ENCODE data around the gene FEV. TPM values are rescaled to one million over a fixed set of nuclear protein-coding genes. Genes with fewer than 3 reads are reported as not detected.

Gene FEV
- total RNA-seq, 2 experiments from 2014 or later = not detected

- DNase-seq (no peak), ATAC-seq (no peak)
- ChIA-PET CTCF (interaction anchor here (1.3 to 4.9 kb wide), 3 partner anchors 12 to 156 kb away, joined by 3 to 58 read pairs (median 3); partner anchors contain the start of gene FEV), POLR2A (no interaction called here)
- H3K4me1 Mint-ChIP-seq (ENCODE audit: low read depth) = peaks cover 9% of the 10 kb centered on the region
- H3K4me3 Mint-ChIP-seq = no peak overlapping the region
- H3K27ac Mint-ChIP-seq = no peak overlapping the region
- no peaks in the 10 kb centered on the region for H3K9me3 Mint-ChIP-seq (ENCODE audit: insufficient read depth)
- peaks cover 79% of the 10 kb centered on the region for H3K27me3 Mint-ChIP-seq (ENCODE audit: low read depth)
- no peaks in the 10 kb centered on the region for H3K36me3 Mint-ChIP-seq (ENCODE audit: low read depth)
Measured at GRCh38 chr2:218998414-218999002, 13.5 kb upstream of the FEV start.

- Mint-ChIP-seq H3K9me3 (ENCODE audit: insufficient read depth) (no peaks in the 10 kb centered on the region), H3K4me3 (no peak overlapping the region), H3K36me3 (ENCODE audit: low read depth) (no peaks in the 10 kb centered on the region), H3K27ac (no peak overlapping the region), H3K4me1 (ENCODE audit: low read depth) (peaks cover 9% of the 10 kb centered on the region), H3K27me3 (ENCODE audit: low read depth) (peaks cover 74% of the 10 kb centered on the region)
- DNase-seq (no peak), ATAC-seq (no peak)
- ChIA-PET POLR2A (no interaction called here), CTCF (interaction anchor here (1.4 to 4.9 kb wide), 2 partner anchors 15 to 157 kb away, joined by 3 to 58 read pairs; partner anchors contain the start of gene FEV)
Measured at GRCh38 chr2:218997731-218998130, 12.7 kb upstream of the FEV start.

- no peak overlapping the region for H3K27ac Mint-ChIP-seq
- H3K9me3 Mint-ChIP-seq (ENCODE audit: insufficient read depth) = no peaks in the 10 kb centered on the region
- peaks cover 78% of the 10 kb centered on the region for H3K27me3 Mint-ChIP-seq (ENCODE audit: low read depth)
- ChIA-PET CTCF (interaction anchor here (1.0 to 4.9 kb wide), 6 partner anchors 8 to 215 kb away, joined by 3 to 58 read pairs (median 3); partner anchors contain the start of gene FEV), POLR2A (no interaction called here)
- DNase-seq (no peak), ATAC-seq (no peak)
- no peak overlapping the region for H3K4me3 Mint-ChIP-seq
- H3K4me1 Mint-ChIP-seq (ENCODE audit: low read depth) = peaks cover 8% of the 10 kb centered on the region
- H3K36me3 Mint-ChIP-seq (ENCODE audit: low read depth) = no peaks in the 10 kb centered on the region
Measured at GRCh38 chr2:218996937-218997336, 12.0 kb upstream of the FEV start.

- no peak overlapping the region for H3K4me3 Mint-ChIP-seq
- POLR2A ChIA-PET = no interaction called here
Measured at GRCh38 chr2:218995972-218996711, 11.2 kb upstream of the FEV start.

GRCh38 chr2:218995561-218995960 lies 10.6 kb upstream of the FEV start:
- H3K4me1 Mint-ChIP-seq (ENCODE audit: low read depth) = peaks cover 8% of the 10 kb centered on the region
- H3K27me3 Mint-ChIP-seq (ENCODE audit: low read depth) = peaks cover 83% of the 10 kb centered on the region
- no peaks in the 10 kb centered on the region for H3K36me3 Mint-ChIP-seq (ENCODE audit: low read depth)
- DNase-seq (no peak), ATAC-seq (no peak)
- H3K27ac Mint-ChIP-seq = no peak overlapping the region
- POLR2A ChIA-PET = no interaction called here
- no peak overlapping the region for H3K4me3 Mint-ChIP-seq
- no peaks in the 10 kb centered on the region for H3K9me3 Mint-ChIP-seq (ENCODE audit: insufficient read depth)
- CTCF ChIA-PET = interaction anchor here (0.8 to 4.9 kb wide), 16 partner anchors 10 to 299 kb away, joined by 3 to 58 read pairs (median 4); partner anchors contain the start of gene FEV

More at GRCh38 chr2:218995972-218996711, 11.2 kb upstream of the FEV start:
- CTCF ChIA-PET = interaction anchor here (1.0 to 4.9 kb wide), 15 partner anchors 9 to 216 kb away, joined by 3 to 58 read pairs (median 5); partner anchors contain the start of gene FEV
- peak; percentile 81 for DNase-seq
- peak; percentile 61 for ATAC-seq
- H3K27ac Mint-ChIP-seq = no peak overlapping the region
- H3K9me3 Mint-ChIP-seq (ENCODE audit: insufficient read depth) = no peaks in the 10 kb centered on the region
- peaks cover 8% of the 10 kb centered on the region for H3K4me1 Mint-ChIP-seq (ENCODE audit: low read depth)
- H3K36me3 Mint-ChIP-seq (ENCODE audit: low read depth) = no peaks in the 10 kb centered on the region
- H3K27me3 Mint-ChIP-seq (ENCODE audit: low read depth) = peaks cover 83% of the 10 kb centered on the region

- ChIA-PET CTCF (interaction anchor here (0.8 to 4.9 kb wide), 7 partner anchors 9 to 160 kb away, joined by 3 to 58 read pairs (median 10); partner anchors contain the start of gene FEV), POLR2A (interaction anchor here (0.5 kb wide), 1 partner anchor 389 kb away, joined by 3 read pairs; no protein-coding TSS in a partner anchor)
- Mint-ChIP-seq H3K4me1 (ENCODE audit: low read depth) (peaks cover 8% of the 10 kb centered on the region), H3K9me3 (ENCODE audit: insufficient read depth) (no peaks in the 10 kb centered on the region), H3K36me3 (ENCODE audit: low read depth) (no peaks in the 10 kb centered on the region), H3K4me3 (no peak within 1 kb of the TSS), H3K27me3 (ENCODE audit: low read depth) (peaks cover 89% of the 10 kb centered on the region), H3K27ac (no peak within 1 kb of the TSS)
- DNase-seq (no peak), ATAC-seq (no peak)
Measured at GRCh38 chr2:218993345-218994315, 8.6 kb upstream of the FEV start, which contains the start of gene CRYBA2. TSS of gene CRYBA2 (minus strand) at chr2:218993422. CDS start at chr2:218993176, 246 bp downstream.

GRCh38 chr2:218992703-218993344 lies 7.8 kb upstream of the FEV start:
- H3K27me3 Mint-ChIP-seq (ENCODE audit: low read depth) = peaks cover 85% of the 10 kb centered on the region
- H3K27ac Mint-ChIP-seq = no peak overlapping the region
- H3K4me3 Mint-ChIP-seq = no peak overlapping the region
- ChIA-PET CTCF (interaction anchor here (1.2 to 2.4 kb wide), 3 partner anchors 10 to 37 kb away, joined by 4 to 7 read pairs (median 4); no protein-coding TSS in a partner anchor), POLR2A (no interaction called here)
- H3K36me3 Mint-ChIP-seq (ENCODE audit: low read depth) = no peaks in the 10 kb centered on the region
- DNase-seq = no peak
- no peaks in the 10 kb centered on the region for H3K9me3 Mint-ChIP-seq (ENCODE audit: insufficient read depth)
- ATAC-seq = no peak
- H3K4me1 Mint-ChIP-seq (ENCODE audit: low read depth) = peaks cover 8% of the 10 kb centered on the region

GRCh38 chr2:218992196-218992595 lies 7.2 kb upstream of the FEV start:
- Mint-ChIP-seq H3K27me3 (ENCODE audit: low read depth) (peaks cover 87% of the 10 kb centered on the region), H3K4me3 (no peak overlapping the region), H3K9me3 (ENCODE audit: insufficient read depth) (no peaks in the 10 kb centered on the region), H3K27ac (no peak overlapping the region), H3K4me1 (ENCODE audit: low read depth) (peaks cover 8% of the 10 kb centered on the region), H3K36me3 (ENCODE audit: low read depth) (no peaks in the 10 kb centered on the region)
- ChIA-PET CTCF (interaction anchor here (1.2 to 2.4 kb wide), 2 partner anchors 12 to 38 kb away, joined by 4 to 7 read pairs; no protein-coding TSS in a partner anchor), POLR2A (no interaction called here)
- no peak for ATAC-seq
- no peak for DNase-seq

- H3K4me3 Mint-ChIP-seq = no peak overlapping the region
- peaks cover 8% of the 10 kb centered on the region for H3K4me1 Mint-ChIP-seq (ENCODE audit: low read depth)
- no peaks in the 10 kb centered on the region for H3K9me3 Mint-ChIP-seq (ENCODE audit: insufficient read depth)
- DNase-seq (no peak), ATAC-seq (no peak)
- CTCF ChIA-PET = interaction anchor here (1.2 to 2.4 kb wide), 2 partner anchors 11 to 38 kb away, joined by 4 to 7 read pairs; no protein-coding TSS in a partner anchor
- POLR2A ChIA-PET = no interaction called here
- peaks cover 89% of the 10 kb centered on the region for H3K27me3 Mint-ChIP-seq (ENCODE audit: low read depth)
- H3K27ac Mint-ChIP-seq = no peak overlapping the region
- H3K36me3 Mint-ChIP-seq (ENCODE audit: low read depth) = no peaks in the 10 kb centered on the region
Measured at GRCh38 chr2:218991674-218992168, 6.7 kb upstream of the FEV start.

GRCh38 chr2:218990612-218991011 lies 5.6 kb upstream of the FEV start:
- H3K4me3 Mint-ChIP-seq = no peak overlapping the region
- POLR2A ChIA-PET = no interaction called here
- no peaks in the 10 kb centered on the region for H3K36me3 Mint-ChIP-seq (ENCODE audit: low read depth)
- H3K27ac Mint-ChIP-seq = no peak overlapping the region
- H3K9me3 Mint-ChIP-seq (ENCODE audit: insufficient read depth) = no peaks in the 10 kb centered on the region
- CTCF ChIA-PET = interaction anchor here (1.2 to 3.0 kb wide), 2 partner anchors 10 to 39 kb away, joined by 5 to 22 read pairs; no protein-coding TSS in a partner anchor
- DNase-seq = no peak
- H3K4me1 Mint-ChIP-seq (ENCODE audit: low read depth) = peaks cover 2% of the 10 kb centered on the region
- no peak for ATAC-seq
- H3K27me3 Mint-ChIP-seq (ENCODE audit: low read depth) = peaks cover 89% of the 10 kb centered on the region

Data from activated CD8-positive, alpha-beta T cell treated with anti-CD3 and anti-CD28 coated beads, Interleukin-2, amount 10 ng/mL, durations not matched to agents 7 days and 5 days (primary cell).